ENCODE results near the gene TEAD1.

TEAD1 gene

GRCh38 chr11:12686246-12687060, 12.2 kb downstream of the TEAD1 start:
- no peak for DNase-seq (ENCODE audit: low read depth)

GRCh38 chr11:12687216-12687623, 13.0 kb downstream of the TEAD1 start:
- no peak for DNase-seq (ENCODE audit: low read depth)

GRCh38 chr11:12687740-12688139, 13.5 kb downstream of the TEAD1 start:
- no peak for DNase-seq (ENCODE audit: low read depth)

GRCh38 chr11:12689029-12689755, 15.0 kb downstream of the TEAD1 start:
- no peak for DNase-seq (ENCODE audit: low read depth)

GRCh38 chr11:12690663-12691062, 16.4 kb downstream of the TEAD1 start:
- DNase-seq (ENCODE audit: low read depth): no peak

- DNase-seq (ENCODE audit: low read depth): no peak
Observed at GRCh38 chr11:12691473-12691872, 17.3 kb downstream of the TEAD1 start.

GRCh38 chr11:12692229-12693075, 18.2 kb downstream of the TEAD1 start:
- DNase-seq (ENCODE audit: low read depth): no peak

GRCh38 chr11:12693094-12693478, 18.9 kb downstream of the TEAD1 start:
- DNase-seq (ENCODE audit: low read depth): no peak

GRCh38 chr11:12693479-12694182, 19.4 kb downstream of the TEAD1 start:
- no peak for DNase-seq (ENCODE audit: low read depth)

- no peak for DNase-seq (ENCODE audit: low read depth)
Observed at GRCh38 chr11:12694183-12694531, 19.9 kb downstream of the TEAD1 start.

GRCh38 chr11:12695221-12695794, 21.1 kb downstream of the TEAD1 start:
- DNase-seq (ENCODE audit: low read depth): no peak

- DNase-seq (ENCODE audit: low read depth): no peak
Observed at GRCh38 chr11:12695873-12696272, 21.7 kb downstream of the TEAD1 start.

GRCh38 chr11:12696911-12697581, 22.8 kb downstream of the TEAD1 start:
- DNase-seq (ENCODE audit: low read depth): no peak

- no peak for DNase-seq (ENCODE audit: low read depth)
Observed at GRCh38 chr11:12698048-12698447, 23.8 kb downstream of the TEAD1 start.

- DNase-seq (ENCODE audit: low read depth): no peak
Observed at GRCh38 chr11:12701811-12702592, 27.8 kb downstream of the TEAD1 start.

- DNase-seq (ENCODE audit: low read depth): no peak
Observed at GRCh38 chr11:12702999-12703453, 28.8 kb downstream of the TEAD1 start.

GRCh38 chr11:12704049-12704448, 29.8 kb downstream of the TEAD1 start:
- no peak for DNase-seq (ENCODE audit: low read depth)

GRCh38 chr11:12705874-12706273, 31.7 kb downstream of the TEAD1 start:
- no peak for DNase-seq (ENCODE audit: low read depth)

GRCh38 chr11:12706545-12707499, 32.6 kb downstream of the TEAD1 start:
- no peak for DNase-seq (ENCODE audit: low read depth)
